Mammary epithelial cell (primary cell): ENCODE results near the gene CFAP221.

ENCODE experiments used
- EZH2 ChIP-seq: IDR thresholded peaks from 2 replicates; pipeline ENCODE4 v1.6.1; 2012; ENCODE audit warnings: low read length, inconsistent platforms, borderline replicate concordance
- TF ChIP-seq, protein P1 (sequence below), 2 donors: IDR thresholded peaks in 1 of 2; conservative IDR thresholded peaks in 1 of 2; 2 replicates each; pipeline ENCODE4 v1.5.1; 2011 to 2012; ENCODE audit warnings: inconsistent platforms in 2 of 2, low read length in 2 of 2, mild to moderate bottlenecking in 2 of 2, control low read depth in 1 of 2, low read depth in 1 of 2; ENCODE audit not compliant: insufficient read depth in 1 of 2; ENCODE audit errors: extremely low read depth in 1 of 2

DNA sequence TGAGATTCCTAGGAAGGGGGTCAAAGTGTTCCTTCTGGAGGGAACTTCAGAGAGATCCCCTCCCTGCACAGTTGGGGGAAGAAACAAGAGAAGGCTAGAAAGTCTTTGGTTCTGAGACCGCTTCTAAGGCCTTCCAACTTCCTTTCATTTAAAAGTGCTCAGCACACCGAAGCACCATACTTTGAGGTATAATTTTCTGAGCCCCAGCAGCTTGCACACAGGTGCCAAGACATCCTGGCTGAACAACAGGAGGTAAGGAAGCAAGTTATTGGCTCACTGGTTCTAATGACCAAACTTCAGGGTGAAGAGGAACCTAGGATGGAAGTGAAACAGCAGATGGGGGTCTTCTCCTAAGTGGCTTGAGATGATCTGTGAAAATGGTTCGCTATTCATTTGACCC is 154.0 kb downstream of the CFAP221 start:
- TF ChIP-seq, protein P1, sequence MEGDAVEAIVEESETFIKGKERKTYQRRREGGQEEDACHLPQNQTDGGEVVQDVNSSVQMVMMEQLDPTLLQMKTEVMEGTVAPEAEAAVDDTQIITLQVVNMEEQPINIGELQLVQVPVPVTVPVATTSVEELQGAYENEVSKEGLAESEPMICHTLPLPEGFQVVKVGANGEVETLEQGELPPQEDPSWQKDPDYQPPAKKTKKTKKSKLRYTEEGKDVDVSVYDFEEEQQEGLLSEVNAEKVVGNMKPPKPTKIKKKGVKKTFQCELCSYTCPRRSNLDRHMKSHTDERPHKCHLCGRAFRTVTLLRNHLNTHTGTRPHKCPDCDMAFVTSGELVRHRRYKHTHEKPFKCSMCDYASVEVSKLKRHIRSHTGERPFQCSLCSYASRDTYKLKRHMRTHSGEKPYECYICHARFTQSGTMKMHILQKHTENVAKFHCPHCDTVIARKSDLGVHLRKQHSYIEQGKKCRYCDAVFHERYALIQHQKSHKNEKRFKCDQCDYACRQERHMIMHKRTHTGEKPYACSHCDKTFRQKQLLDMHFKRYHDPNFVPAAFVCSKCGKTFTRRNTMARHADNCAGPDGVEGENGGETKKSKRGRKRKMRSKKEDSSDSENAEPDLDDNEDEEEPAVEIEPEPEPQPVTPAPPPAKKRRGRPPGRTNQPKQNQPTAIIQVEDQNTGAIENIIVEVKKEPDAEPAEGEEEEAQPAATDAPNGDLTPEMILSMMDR (conservative IDR thresholded peaks at IDR 0.05 in 1 of 2, IDR thresholded peaks at IDR 0.05 in 1 of 2; ENCODE audit: extremely low read depth in 1 of 2, insufficient read depth in 1 of 2, low read depth in 1 of 2, low read length in 2 of 2), result no peak
- no peak for TF ChIP-seq EZH2
